Measurements from ENCODE around the gene LAMB1. TPM values are rescaled to one million over a fixed set of nuclear protein-coding genes. Genes with fewer than 3 reads are reported as not detected.
"Not testable (repeated sequence)": the region's sequence is repeated elsewhere in the genome, so short reads cannot be mapped to it uniquely, and the experiment has no call there.

The LAMB1 gene
- total RNA-seq, 1 experiment from 2014 or later: 431 TPM

DNA sequence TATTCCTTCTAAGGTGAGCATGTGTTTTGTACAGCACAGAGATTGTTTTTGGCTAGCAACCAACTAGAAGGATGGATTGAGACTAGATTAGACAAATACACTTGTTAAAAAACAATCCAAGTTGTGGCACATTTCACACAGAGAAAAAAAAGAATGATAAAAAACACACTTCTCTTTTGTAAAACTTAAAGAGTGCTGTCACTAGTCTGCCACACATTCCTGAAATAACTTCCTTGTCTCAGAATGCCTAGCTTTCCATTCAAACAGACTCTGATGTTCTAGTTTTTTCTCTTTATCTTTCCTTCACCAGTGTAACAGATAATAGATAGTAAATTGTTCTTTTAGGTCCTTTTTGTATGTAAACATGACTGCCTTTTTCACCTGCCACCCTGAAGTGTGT lies 100.6 kb downstream of the LAMB1 start:
- Mint-ChIP-seq H3K27me3 (ENCODE audit: insufficient read depth, unreplicated experiment) (no peaks in the 10 kb centered on the region), H3K36me3 (ENCODE audit: insufficient read depth, unreplicated experiment) (peaks cover 68% of the 10 kb centered on the region), H3K4me1 (ENCODE audit: low read depth, unreplicated experiment) (no peaks in the 10 kb centered on the region), H3K9me3 (ENCODE audit: unreplicated experiment) (no peaks in the 10 kb centered on the region), H3K27ac (ENCODE audit: unreplicated experiment) (peak overlapping the region; percentile 27), H3K4me3 (ENCODE audit: unreplicated experiment) (no peak overlapping the region)
- CTCF ChIA-PET: interaction anchor here (1.0 kb wide), 1 partner anchor 159 kb away, joined by 3 read pairs; the partner anchor contains the start of gene CBLL1
- POLR2A ChIA-PET: interaction anchor here (0.6 kb wide), 1 partner anchor 12 kb away, joined by 3 read pairs; no protein-coding TSS in a partner anchor
- no TSS peak for BruUV-seq (replicated peaks)
- Histone ChIP-seq H3K27me3 (replicated peaks; ENCODE audit: control insufficient read depth, insufficient read depth, low read length) (no peaks in the 10 kb centered on the region), H3K4me3 (ENCODE audit: low read depth, low read length) (no peak overlapping the region), H3K4me1 (peaks cover 28% of the 10 kb centered on the region), H3K36me3 (ENCODE audit: control insufficient read depth, insufficient read depth, low read length) (peaks cover 2% of the 10 kb centered on the region; the same call in 1 of the 2 replicates), H3K9me3 (peaks cover 17% of the 10 kb centered on the region; the same call in 1 of the 2 replicates)
- DNase-seq: peak in 1 of 2 experiments; percentile 25
- TF ChIP-seq CTCF (IDR thresholded peaks at IDR 0.05; ENCODE audit: insufficient read depth in 1 of 2, low read depth in 1 of 2, low read length in 1 of 2, severe bottlenecking in 1 of 2, unreplicated experiment in 1 of 2): no peak
- intact Hi-C loops (cut with micrococcal nuclease; ENCODE audit: unreplicated experiment): no loop called here

DNA sequence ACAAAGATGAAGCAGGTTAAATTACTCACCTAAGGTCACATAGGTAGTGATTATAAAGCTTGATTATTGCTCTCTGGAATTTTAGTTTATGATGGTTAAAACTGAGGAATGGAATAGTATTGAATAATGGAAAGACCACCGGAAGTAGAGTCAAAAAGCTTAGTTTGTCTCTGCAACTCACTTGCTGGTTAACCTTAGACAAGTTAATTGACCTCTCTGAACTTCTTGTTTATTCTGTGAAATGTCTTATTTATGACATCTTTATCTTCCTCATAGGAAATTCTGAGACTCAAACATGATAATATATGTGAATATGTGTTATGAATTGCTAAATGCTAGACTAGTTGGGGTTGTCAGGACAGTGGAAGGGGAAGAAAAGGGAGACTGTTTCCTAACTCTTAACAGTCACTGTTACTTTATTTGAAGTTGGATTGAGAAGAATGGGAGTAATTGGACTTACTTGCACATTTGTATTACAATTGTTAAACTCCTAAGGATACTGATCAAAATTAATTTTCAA lies 102.4 kb downstream of the LAMB1 start:
- H3K4me3 Mint-ChIP-seq (ENCODE audit: unreplicated experiment): no peak overlapping the region
- H3K4me3 ChIP-seq (ENCODE audit: low read depth, low read length): no peak overlapping the region

DNA sequence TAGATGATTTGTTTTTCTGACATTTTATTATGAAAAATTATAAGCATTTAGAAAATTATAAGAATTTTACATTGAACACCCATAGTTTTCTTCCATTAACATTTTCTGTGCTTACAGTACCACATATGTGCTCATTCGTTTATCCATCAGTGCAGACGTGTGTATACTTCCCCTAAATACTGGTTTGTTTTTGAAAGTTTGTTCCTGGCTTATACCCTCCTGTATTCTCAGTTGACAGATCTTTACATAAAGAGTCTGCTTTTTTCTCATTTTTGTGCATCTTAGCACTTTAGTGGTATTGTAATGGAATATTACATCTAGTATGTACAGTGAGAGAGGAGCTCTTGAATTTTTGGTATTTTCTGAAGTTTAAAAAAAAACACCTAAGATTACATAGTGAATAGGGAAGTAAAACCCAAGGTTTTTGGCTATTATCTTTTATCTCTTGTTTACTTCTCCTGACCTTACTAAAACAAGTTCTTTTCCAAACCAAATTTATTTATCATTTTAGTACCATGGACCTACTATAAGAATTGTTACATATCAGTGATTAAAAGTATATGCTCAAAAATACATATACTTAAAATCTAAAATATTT lies 103.9 kb downstream of the LAMB1 start:
- Histone ChIP-seq H3K27me3 (replicated peaks; ENCODE audit: control insufficient read depth, insufficient read depth, low read length) (no peaks in the 10 kb centered on the region), H3K36me3 (ENCODE audit: control insufficient read depth, insufficient read depth, low read length) (no peaks in the 10 kb centered on the region; the same call in 1 of the 2 replicates), H3K9me3 (peaks cover 17% of the 10 kb centered on the region; the same call in 1 of the 2 replicates), H3K4me1 (peaks cover 28% of the 10 kb centered on the region), H3K4me3 (ENCODE audit: low read depth, low read length) (no peak overlapping the region)
- BruUV-seq (replicated peaks): no TSS peak
- no peak for DNase-seq
- intact Hi-C loops (cut with micrococcal nuclease; ENCODE audit: unreplicated experiment): no loop called here
- no peak for TF ChIP-seq CTCF (IDR thresholded peaks at IDR 0.05; ENCODE audit: insufficient read depth in 1 of 2, low read depth in 1 of 2, low read length in 1 of 2, severe bottlenecking in 1 of 2, unreplicated experiment in 1 of 2)
- ChIA-PET POLR2A (no interaction called here), CTCF (no interaction called here)
- no peaks in the 10 kb centered on the region for H3K27me3 Mint-ChIP-seq (ENCODE audit: insufficient read depth, unreplicated experiment)
- peaks cover 67% of the 10 kb centered on the region for H3K36me3 Mint-ChIP-seq (ENCODE audit: insufficient read depth, unreplicated experiment)
- no peaks in the 10 kb centered on the region for H3K9me3 Mint-ChIP-seq (ENCODE audit: unreplicated experiment)
- H3K4me3 Mint-ChIP-seq (ENCODE audit: unreplicated experiment): no peak overlapping the region
- H3K4me1 Mint-ChIP-seq (ENCODE audit: low read depth, unreplicated experiment): peaks cover 7% of the 10 kb centered on the region
- no peak overlapping the region for H3K27ac Mint-ChIP-seq (ENCODE audit: unreplicated experiment)

More for the DNA sequence above, 102.4 kb downstream of the LAMB1 start:
- Histone ChIP-seq H3K36me3 (ENCODE audit: control insufficient read depth, insufficient read depth, low read length) (no peaks in the 10 kb centered on the region; the same call in 1 of the 2 replicates), H3K9me3 (peaks cover 17% of the 10 kb centered on the region; the same call in 1 of the 2 replicates), H3K4me1 (peaks cover 28% of the 10 kb centered on the region), H3K27me3 (replicated peaks; ENCODE audit: control insufficient read depth, insufficient read depth, low read length) (no peaks in the 10 kb centered on the region)
- no peaks in the 10 kb centered on the region for H3K27me3 Mint-ChIP-seq (ENCODE audit: insufficient read depth, unreplicated experiment)
- peaks cover 7% of the 10 kb centered on the region for H3K4me1 Mint-ChIP-seq (ENCODE audit: low read depth, unreplicated experiment)
- DNase-seq: no peak
- ChIA-PET CTCF (no interaction called here), POLR2A (no interaction called here)
- no peak for TF ChIP-seq CTCF (IDR thresholded peaks at IDR 0.05; ENCODE audit: insufficient read depth in 1 of 2, low read depth in 1 of 2, low read length in 1 of 2, severe bottlenecking in 1 of 2, unreplicated experiment in 1 of 2)
- no TSS peak for BruUV-seq (replicated peaks)
- H3K9me3 Mint-ChIP-seq (ENCODE audit: unreplicated experiment): no peaks in the 10 kb centered on the region
- intact Hi-C loops (cut with micrococcal nuclease; ENCODE audit: unreplicated experiment): no loop called here
- H3K36me3 Mint-ChIP-seq (ENCODE audit: insufficient read depth, unreplicated experiment): peaks cover 62% of the 10 kb centered on the region
- H3K27ac Mint-ChIP-seq (ENCODE audit: unreplicated experiment): no peak overlapping the region

DNA sequence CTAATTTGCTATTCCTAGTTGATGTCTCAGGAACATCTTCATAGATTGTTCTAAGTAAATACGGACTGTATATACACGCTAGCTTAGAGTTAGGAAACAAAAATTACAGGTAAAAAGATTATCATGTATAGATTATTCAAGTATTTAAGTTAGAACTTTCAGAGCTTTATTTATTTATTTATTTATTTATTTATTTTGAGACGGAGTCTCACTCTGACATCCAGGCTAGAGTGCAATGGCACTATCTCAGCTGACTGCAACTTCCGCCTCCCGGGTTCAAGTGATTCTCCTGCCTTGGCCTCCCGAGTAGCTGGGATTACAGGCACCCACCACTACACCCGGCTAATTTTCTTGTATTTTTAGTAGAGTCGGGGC lies 110.6 kb downstream of the LAMB1 start:
- peak overlapping the region; percentile 67; the same call in 1 of the 2 replicates for H3K4me3 ChIP-seq (ENCODE audit: low read depth, low read length)
- H3K4me1 ChIP-seq; H3K36me3 ChIP-seq (ENCODE audit: control insufficient read depth, insufficient read depth, low read length); intact Hi-C loops (cut with micrococcal nuclease; ENCODE audit: unreplicated experiment); BruUV-seq (replicated peaks); H3K27me3 ChIP-seq (replicated peaks; ENCODE audit: control insufficient read depth, insufficient read depth, low read length); H3K9me3 Mint-ChIP-seq (ENCODE audit: unreplicated experiment); DNase-seq; H3K9me3 ChIP-seq; H3K27me3 Mint-ChIP-seq (ENCODE audit: insufficient read depth, unreplicated experiment); CTCF ChIA-PET: not testable (repeated sequence)
- H3K36me3 Mint-ChIP-seq (ENCODE audit: insufficient read depth, unreplicated experiment): peaks cover 35% of the 10 kb centered on the region
- POLR2A ChIA-PET: interaction anchor here (0.6 kb wide), 1 partner anchor 113 kb away, joined by 3 read pairs; no protein-coding TSS in a partner anchor
- peak overlapping the region; percentile 94 for H3K27ac Mint-ChIP-seq (ENCODE audit: unreplicated experiment)
- H3K4me3 Mint-ChIP-seq (ENCODE audit: unreplicated experiment): peak overlapping the region; percentile 93
- peaks cover 16% of the 10 kb centered on the region for H3K4me1 Mint-ChIP-seq (ENCODE audit: low read depth, unreplicated experiment)

Data from Caco-2 (cell line).